Nephron (organoid): ENCODE measurements around the gene HOXC11.

Experiments
- H3K27ac Mint-ChIP-seq, 3 experiments: 2 replicates each; pipeline ENCODE4 v1.8.0; 2020; ENCODE audit warnings: mixed read lengths in 3 of 3, mild to moderate bottlenecking in 2 of 3, moderate library complexity in 1 of 3
- H3K27me3 Mint-ChIP-seq: 2 replicates; pipeline ENCODE4 v1.8.0; 2021; ENCODE audit warnings: low read depth, mild to moderate bottlenecking, moderate library complexity, mixed read lengths
- H3K36me3 Mint-ChIP-seq: 2 replicates; pipeline ENCODE4 v1.8.0; 2020; ENCODE audit warnings: low read depth, mixed read lengths
- H3K4me1 Mint-ChIP-seq: 2 replicates; pipeline ENCODE4 v1.8.0; 2020; ENCODE audit warnings: mixed read lengths
- H3K4me3 Mint-ChIP-seq, 3 experiments: 2 replicates each; pipeline ENCODE4 v1.8.0; 2020; ENCODE audit warnings: mild to moderate bottlenecking in 3 of 3, mixed read lengths in 3 of 3, moderate library complexity in 2 of 3
- H3K9me3 Mint-ChIP-seq: 2 replicates; pipeline ENCODE4 v1.8.0; 2020; ENCODE audit warnings: mixed read lengths
- TF ChIP-seq, protein P1 (sequence below), 3 experiments: fragments of 200-600 bp; sonication (generic); IDR thresholded peaks; one replicate each; pipeline ENCODE4 v1.5.0; 2021; ENCODE audit warnings: antibody characterized with exemption in 3 of 3; ENCODE audit not compliant: unreplicated experiment in 3 of 3

Gene HOXC11

DNA sequence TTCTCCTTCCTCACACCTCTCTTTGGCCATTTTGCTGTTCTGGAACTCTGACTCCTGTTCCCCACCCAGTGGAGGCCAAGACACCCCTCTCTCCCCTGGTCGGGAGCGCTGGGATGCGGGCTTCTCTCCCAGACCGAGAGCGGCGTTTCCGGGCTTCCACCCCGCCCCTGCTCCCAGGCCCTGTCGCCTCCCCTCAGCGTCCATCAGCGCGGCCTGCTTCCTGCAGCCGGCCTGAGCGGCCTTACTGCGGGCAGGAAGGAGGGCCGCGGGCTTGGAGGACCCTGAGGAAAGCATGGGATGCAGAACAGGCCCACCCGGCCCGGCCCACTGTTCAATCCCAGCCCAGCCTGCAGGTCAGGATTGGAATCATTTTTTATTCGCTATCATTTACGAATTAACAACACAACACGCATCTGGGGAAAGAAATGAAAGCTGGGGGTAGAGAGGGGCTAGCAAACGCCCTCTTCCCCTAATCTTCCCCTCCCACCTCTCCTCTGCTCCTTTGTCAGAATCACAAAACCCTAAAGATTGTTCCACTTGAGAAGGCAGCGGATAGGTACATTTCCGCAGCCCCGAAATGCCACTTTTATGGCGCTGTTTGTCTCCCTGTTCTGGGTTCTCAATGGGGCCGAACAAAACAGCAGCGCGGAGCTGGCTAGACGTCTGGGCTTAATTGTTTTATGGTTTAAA, 32.1 kb downstream of the HOXC11 start:
- TF ChIP-seq, protein P1, sequence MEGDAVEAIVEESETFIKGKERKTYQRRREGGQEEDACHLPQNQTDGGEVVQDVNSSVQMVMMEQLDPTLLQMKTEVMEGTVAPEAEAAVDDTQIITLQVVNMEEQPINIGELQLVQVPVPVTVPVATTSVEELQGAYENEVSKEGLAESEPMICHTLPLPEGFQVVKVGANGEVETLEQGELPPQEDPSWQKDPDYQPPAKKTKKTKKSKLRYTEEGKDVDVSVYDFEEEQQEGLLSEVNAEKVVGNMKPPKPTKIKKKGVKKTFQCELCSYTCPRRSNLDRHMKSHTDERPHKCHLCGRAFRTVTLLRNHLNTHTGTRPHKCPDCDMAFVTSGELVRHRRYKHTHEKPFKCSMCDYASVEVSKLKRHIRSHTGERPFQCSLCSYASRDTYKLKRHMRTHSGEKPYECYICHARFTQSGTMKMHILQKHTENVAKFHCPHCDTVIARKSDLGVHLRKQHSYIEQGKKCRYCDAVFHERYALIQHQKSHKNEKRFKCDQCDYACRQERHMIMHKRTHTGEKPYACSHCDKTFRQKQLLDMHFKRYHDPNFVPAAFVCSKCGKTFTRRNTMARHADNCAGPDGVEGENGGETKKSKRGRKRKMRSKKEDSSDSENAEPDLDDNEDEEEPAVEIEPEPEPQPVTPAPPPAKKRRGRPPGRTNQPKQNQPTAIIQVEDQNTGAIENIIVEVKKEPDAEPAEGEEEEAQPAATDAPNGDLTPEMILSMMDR (IDR thresholded peaks at IDR 0.05; ENCODE audit: unreplicated experiment in 3 of 3): no peak
- peaks cover 48% of the 10 kb centered on the region for H3K27me3 Mint-ChIP-seq
- H3K9me3 Mint-ChIP-seq: no peaks in the 10 kb centered on the region
- peaks cover 28% of the 10 kb centered on the region for H3K36me3 Mint-ChIP-seq
- H3K27ac Mint-ChIP-seq: peak overlapping the region; percentile 95 to 100 (median 100)
- H3K4me3 Mint-ChIP-seq: peak overlapping the region; percentile 95 to 99 (median 96)
- H3K4me1 Mint-ChIP-seq: peaks cover 69% of the 10 kb centered on the region

DNA sequence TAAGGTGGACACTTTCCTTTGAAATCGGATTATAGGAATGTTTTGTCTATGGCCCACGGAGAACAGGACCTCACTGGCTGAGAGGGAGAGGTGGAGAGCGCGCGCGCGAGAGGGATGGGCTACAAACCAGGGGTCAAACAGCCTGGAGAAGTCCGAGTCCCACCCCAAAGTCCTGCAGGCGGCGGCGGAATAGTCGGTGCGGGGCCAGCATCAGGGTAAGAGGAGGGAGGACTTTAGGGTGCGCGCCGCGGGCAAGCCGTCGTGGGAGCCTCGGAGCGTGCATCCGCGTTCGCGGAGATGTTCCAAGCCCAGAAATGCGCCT, 32.6 kb downstream of the HOXC11 start:
- peak overlapping the region; percentile 95 to 99 (median 96) for H3K4me3 Mint-ChIP-seq

DNA sequence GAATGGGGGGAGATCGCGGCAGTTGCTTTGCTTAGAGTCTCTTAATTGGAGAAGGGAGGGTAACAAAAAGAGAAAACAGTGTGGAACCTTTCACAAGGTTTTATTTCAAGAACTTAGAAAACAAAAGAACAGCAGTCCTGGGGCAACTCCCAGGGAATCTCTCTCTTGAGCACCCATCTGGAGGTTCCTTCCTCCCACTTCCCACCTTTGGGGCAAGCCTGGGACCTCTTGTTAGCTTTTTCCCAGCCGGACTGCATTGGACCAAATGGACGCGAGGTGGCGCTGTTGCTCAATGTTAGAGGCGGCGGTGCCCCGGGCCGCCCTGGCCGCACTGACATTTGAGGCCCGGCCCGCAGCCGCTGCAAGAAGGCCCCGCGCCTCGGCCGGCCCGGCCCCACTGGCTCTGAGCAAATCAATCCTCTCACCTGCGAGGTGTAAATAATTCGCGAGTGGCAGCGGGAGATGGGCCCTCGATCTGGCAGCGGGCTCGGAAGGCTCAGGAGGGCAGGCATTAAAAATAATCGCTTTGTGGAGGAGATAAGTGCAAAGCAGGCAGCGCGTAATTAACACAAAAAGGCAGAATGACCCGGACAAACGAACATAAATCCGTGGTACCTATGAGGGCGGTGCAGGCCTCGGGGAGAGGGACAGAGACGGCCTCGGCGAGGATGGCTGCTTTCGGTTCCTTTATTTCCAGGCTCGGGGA, 33.1 kb downstream of the HOXC11 start:
- Mint-ChIP-seq H3K9me3 (no peaks in the 10 kb centered on the region), H3K36me3 (peaks cover 28% of the 10 kb centered on the region), H3K27me3 (peaks cover 55% of the 10 kb centered on the region), H3K27ac (peak overlapping the region; percentile 95 to 100 (median 100)), H3K4me1 (peaks cover 77% of the 10 kb centered on the region), H3K4me3 (peak overlapping the region; percentile 95 to 99 (median 96))
- TF ChIP-seq, protein P1 (IDR thresholded peaks at IDR 0.05; ENCODE audit: unreplicated experiment in 3 of 3): peak; percentile 94 to 96 (median 95)

More for the DNA sequence above, 32.6 kb downstream of the HOXC11 start:
- TF ChIP-seq, protein P1 (IDR thresholded peaks at IDR 0.05; ENCODE audit: unreplicated experiment in 3 of 3): no peak
- peaks cover 73% of the 10 kb centered on the region for H3K4me1 Mint-ChIP-seq
- peaks cover 28% of the 10 kb centered on the region for H3K36me3 Mint-ChIP-seq
- peaks cover 53% of the 10 kb centered on the region for H3K27me3 Mint-ChIP-seq
- no peaks in the 10 kb centered on the region for H3K9me3 Mint-ChIP-seq
- peak overlapping the region; percentile 95 to 100 (median 100) for H3K27ac Mint-ChIP-seq

DNA sequence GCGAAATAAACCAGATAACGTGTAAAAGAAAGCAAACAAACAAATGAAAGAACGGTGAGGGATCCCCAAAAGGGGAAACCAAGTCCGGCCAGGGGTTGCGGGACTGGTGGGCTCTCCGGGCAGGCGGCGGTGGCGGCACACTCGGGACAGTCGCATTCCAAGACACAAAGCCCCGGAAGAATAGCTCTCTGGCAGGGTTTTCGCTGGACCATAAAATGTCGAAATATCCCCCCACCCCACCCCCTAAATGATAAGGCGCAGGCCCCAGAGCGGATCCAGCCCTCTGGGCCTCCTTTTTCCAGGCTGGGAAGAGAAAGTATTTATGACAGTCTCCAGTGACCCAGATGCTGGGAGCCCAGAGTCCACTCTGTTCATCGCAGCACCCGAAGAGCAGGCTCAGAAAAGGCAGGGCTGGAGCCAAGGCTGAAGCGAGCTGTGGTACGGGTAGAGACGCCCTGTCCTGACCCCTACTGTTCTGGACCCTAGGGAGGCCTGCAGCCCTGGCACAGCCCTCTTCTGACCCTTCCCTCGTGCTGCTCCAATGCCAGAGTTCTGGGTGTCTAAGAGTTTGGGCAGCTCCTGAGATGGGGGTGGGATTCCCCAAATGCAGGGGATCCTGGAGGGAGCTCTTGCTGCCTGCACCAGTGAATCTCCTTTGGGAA, 33.8 kb downstream of the HOXC11 start:
- Mint-ChIP-seq H3K27ac (peak overlapping the region; percentile 95 to 100 (median 100)), H3K27me3 (peaks cover 58% of the 10 kb centered on the region), H3K4me1 (peaks cover 81% of the 10 kb centered on the region), H3K36me3 (peaks cover 28% of the 10 kb centered on the region), H3K9me3 (no peaks in the 10 kb centered on the region), H3K4me3 (peak overlapping the region; percentile 95 to 99 (median 96))
- TF ChIP-seq, protein P1 (IDR thresholded peaks at IDR 0.05; ENCODE audit: unreplicated experiment in 3 of 3): no peak

DNA sequence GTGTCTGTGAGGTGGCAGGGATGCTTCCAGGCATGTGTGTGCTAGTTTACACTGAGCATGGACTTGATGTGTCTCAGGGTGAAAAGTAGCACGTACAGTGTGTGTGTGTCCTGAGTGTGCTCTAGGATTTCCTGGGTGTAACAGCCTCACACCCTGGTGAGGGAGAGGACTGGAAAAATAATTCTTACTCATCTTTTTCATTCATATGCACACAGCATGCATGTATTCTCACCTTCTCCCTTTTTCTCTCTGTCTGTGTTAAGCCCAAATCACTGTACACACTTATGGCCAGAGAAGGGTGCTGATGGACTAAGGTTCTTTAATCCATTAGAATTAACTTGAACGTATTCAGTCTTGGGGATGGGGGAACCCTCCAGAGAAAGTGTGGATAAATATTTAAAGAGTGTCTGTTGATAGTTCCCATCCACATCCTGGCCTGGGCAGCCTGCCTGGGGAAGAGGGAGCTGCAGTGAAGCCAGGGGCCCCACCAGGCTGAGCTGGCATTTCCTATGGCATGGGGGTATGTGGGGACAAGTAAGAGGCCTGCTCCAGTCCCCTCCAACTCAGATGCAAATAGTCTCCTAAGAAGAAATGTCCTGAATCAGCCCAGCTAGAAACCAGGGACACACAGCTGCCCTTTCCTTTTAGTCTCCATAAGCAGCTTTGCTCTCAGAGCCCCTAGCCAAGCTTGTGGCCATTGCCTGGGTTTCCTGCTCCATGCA, 34.8 kb downstream of the HOXC11 start:
- Mint-ChIP-seq H3K4me1 (peaks cover 81% of the 10 kb centered on the region), H3K4me3 (peak overlapping the region; percentile 95 to 99 (median 96)), H3K36me3 (peaks cover 19% of the 10 kb centered on the region), H3K27ac (peak overlapping the region; percentile 91 to 100 (median 95)), H3K9me3 (no peaks in the 10 kb centered on the region), H3K27me3 (peaks cover 51% of the 10 kb centered on the region)
- TF ChIP-seq, protein P1 (IDR thresholded peaks at IDR 0.05; ENCODE audit: unreplicated experiment in 3 of 3): no peak
